EL (cell line): ENCODE results near the gene DDX1.

Source experiments
- DNase-seq: peaks from one replicate; pipeline ENCODE4 v3.0.0-alpha.2; 2016

Gene DDX1

DNA sequence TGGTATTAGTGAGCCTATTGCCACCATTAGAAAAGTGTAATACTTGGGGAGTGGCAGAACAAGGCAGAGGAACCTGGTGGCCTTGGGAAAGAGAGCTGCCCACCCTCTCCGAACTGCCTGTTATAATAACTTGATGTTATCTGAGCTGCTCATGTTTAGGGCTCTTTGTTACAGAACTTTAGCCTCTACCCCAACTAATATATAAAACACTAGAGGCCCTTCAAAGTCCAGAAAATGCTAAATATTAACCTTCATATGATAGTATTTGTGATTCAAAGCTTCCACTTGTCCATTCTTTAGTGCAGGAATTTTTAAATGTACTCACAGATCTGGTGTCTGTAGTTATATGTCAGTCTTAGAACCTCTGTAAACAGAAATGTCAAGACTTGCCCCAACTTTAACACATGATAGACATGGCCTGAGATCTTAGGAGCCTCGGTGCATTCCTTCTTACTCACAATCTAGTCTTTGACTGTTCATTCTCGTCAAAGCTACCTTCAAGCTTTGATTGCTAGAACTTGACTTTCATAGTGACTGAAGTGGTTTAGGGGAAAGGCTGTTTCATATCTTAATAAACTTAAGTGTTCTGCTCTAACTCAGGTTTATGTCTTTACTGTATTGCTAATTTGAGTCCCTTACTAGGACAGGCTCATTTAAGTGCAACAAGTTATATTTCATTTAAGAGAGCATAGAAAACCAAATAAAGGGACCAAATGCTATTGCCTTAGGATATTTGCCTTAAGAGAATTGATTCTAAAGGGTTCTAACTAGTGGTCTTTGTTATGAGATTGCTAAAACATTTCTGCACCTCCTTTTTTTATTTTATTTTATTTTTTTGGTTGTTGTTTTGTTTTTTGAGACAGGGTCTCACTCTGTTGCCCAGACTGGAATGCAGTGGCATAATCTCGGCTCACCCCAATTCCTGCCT, 41.6 kb downstream of the DDX1 start:
- DNase-seq, result no peak

DNA sequence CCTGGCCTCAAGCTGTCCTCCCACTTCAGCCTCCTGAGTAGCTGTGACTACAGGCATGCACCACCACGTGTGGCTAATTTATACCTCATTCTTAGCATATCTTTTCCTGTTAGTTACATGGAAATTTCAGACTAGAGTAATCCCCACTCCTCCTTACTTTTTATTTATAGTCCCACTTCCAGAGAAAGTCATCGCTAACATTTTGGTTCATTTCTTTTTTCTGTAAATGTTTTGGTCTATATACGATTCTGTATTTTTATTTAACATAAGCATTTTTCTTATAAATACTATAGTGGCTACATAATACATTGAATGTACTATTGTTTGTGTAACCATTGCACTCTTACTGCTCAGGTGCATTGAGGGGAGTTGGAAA, 42.3 kb downstream of the DDX1 start:
- no peak for DNase-seq

DNA sequence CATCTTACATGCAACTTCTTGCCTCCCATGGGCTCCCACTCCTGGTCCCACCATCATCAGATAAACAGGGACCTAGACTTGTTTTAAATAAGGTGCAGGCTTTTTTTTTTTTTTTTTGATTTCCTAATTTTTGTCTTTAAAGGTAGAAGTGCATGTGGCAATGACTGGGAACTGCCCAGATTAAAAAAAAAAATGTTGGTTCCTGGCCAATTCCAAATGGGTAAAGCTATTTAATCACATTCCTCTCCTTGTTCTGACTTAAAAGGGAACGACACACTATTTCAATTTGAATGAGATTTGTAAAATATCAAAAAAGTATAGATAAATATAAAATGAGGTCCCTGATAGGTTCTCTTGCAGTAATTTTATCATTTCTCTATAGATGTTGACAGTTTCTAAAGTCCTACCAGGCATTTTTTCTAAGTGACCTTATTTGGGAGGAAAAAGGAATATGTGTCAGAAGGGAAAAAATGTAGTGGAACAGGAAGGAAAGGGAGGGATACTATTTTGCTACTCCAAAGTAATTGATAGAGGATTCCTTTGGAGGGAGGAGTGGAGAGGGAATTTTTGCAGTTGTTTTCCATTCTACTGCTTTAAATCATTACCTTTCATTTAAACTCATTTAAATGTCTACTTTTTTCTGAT, 43.3 kb downstream of the DDX1 start:
- DNase-seq, result peak; percentile 25

DNA sequence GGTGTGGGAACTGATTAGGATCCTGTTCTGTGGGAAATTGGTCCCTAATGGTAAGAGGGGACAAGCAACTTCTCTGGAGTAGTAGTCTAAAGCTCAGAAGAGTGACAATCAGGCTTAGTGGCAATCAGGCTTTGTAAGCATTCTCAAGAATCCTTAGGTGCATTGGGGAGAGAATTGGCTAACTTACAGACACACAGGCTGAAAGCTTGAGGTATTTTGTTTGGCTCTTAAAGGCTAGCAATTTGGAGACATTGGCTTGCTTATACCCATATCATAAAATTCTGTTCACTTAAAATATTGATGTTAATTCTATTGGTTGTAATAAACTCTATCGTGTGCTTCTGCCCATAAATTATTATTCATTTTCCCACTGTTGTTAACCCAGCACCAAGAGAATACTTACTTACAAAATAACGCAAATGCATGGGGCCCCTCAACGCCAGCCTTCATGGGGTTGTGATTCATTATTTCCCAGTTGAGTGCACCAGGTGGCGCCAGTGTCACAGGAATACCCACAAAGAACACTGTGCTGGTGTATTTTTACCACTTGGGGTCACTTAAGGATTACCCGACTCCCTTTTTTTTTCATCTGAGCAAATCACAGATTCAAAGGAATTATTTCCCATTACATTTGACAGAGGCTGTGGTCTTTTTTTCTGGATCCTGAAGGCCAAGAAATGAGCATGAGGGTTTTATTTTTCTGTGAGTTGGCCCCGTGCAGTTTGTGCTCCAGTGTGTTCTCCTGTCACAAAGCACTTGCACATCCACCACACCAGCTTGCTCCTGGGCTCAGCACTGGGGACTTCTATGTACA, 45.5 kb downstream of the DDX1 start:
- DNase-seq, result peak; percentile 67

DNA sequence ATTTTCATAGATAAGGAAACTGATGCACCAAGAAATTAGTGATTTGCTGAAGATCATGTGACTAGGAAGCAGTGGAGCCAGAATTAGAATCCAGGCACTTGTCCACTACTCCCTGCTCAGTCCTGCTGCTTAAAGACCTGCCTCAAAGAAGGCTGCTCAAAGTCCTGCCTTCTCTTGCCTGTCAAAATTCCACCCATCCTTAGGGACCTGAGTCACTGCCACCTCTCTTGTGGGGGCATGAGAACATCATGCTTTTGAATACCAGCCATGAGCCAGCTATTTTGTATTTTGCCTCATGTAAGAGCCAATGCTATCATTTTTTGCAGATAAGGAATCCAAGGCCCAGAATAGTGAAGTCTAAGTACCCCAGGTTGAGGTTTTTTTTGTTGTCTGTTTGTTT, 47.1 kb downstream of the DDX1 start:
- peak; percentile 72 for DNase-seq

DNA sequence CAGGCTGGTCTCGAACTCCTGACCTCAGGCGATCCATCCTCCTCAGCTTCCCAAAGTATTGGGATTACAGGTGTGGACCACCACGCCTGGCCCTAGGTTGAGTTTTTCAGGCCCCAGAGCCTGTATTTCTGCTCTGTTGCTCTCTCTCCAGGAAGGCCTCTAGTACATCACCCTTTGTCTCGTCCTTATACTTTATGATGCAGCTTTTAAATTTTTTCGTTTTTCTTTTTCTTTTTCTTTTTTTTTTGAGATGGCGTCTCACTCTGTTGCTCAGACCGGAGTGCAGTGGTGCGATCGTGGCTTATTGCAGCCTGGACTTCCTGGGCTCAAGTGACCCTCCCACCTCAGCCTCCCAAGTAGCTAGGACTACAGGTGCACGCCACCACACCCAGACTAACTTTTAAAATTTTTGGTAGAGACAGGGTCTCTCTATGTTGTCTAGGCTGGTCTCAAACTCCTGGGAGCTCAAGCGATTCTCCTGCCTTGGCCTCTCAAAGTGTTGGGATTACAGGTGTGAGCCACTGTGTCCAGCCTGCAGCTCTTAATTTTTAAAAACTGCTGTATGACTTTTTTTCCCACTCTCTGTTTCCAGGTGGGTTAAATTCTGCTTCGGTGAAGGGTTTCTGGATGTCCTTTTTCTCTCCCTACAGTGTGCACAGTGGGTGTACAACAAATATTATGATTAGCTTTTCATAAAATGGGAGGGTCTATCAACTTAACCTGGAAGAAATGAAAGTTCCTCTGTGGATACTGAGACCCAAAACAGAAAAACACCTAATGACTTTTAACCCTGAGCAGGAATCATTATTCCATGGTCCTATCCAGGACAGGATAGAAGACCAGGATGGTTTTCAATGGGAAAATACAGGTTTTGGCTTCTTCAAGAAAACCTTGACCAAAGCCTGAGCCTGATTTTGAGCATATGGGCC, 47.9 kb downstream of the DDX1 start:
- no peak for DNase-seq

DNA sequence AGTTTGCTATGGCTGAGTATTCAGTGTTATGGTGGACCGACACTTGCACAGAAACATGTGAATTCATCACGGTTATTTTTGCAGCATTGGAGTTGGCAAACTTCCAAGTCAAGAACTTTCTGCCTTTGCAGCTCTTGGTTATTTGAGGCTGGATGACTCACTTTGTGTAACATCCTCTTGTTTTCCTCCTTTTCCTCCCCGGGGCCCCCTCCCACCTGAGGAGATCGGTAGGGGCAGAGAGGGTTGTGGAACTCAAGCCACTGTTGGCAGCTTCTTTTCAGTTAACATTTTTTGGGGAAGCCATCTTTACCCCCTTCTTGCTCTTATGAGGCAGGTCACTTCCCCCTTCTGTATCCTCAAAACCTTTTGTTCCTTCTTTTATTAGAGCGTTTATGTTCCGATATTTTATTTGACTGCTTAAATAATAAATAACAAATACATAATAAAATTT, 48.6 kb downstream of the DDX1 start:
- peak; percentile 63 for DNase-seq

DNA sequence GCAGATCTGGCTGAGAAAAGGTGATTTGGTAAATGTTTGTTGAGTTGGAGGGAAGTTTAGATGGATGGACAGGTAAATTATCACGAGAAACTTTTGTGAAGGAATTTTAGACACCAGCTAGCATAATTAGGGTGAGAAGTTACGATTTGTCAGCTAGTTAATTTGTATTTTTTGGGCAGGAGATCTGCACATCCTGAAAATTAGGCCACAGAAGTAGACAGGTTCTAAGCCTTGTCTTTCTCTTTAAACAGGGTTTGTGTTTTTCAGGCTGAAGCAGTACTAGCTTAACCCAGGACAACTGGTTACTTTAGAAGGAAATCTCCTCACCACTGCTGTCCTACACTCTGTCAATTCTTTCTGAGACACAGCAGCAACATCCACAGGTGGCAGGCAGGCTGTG, 49.1 kb downstream of the DDX1 start:
- no peak for DNase-seq

DNA sequence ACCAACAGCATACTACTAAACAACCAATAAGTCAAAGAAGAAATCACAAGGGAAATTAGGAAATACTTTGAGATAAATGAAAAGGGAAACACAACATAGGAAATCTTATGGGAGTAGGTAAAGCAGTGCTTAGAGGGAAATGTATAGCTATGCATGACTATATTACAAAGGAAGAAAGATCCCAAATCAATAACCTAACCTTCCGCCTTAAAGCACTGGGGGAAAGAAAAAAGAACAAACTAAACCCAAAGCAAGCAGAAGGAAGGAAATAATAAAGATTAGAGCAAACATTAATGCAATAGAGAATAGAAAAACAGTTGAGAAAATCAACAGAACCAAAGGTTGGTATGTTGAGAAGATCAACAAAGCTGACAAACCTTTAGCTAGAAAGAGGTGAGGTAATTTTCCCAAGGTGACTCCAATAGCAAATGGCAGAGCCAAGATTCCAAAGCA, 49.9 kb downstream of the DDX1 start:
- DNase-seq, result no peak

DNA sequence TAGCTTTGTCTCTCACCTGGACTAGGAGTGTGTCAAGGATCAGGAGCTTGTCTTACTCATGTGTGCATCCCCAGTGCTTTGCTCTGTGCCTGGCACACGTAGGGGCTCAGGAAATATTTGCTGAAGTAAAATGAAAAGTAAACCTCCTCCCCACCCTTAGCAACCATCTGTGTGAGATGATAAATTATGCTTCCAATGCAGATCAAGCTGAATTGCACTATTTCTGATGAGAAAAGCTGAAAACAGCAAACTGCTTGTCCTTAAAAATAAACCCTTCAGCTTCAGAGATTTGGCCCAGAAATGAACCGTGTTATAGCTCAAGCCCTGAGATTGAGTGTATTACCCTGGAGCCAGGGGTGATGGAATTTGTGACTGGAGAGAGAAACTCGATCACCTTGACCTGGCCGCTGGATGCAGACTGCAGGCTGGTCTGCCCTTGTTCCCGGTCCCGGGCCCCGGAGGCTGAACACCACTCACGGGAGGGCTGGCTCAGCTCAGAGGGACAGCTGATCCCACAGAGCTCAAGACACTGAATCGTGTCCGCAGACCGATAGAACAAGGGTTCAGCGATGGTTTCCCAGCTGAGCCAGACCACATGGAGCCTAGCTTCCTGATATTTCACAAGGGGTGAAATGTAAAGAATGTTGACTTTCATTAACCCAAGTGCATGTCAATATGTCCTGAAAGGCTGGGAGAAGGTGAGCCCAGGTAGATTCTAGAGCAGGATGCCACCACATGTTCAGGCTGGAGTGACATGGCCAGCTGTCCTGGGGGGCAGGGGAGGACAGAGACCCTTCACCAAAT, 50.5 kb downstream of the DDX1 start:
- DNase-seq, result no peak

DNA sequence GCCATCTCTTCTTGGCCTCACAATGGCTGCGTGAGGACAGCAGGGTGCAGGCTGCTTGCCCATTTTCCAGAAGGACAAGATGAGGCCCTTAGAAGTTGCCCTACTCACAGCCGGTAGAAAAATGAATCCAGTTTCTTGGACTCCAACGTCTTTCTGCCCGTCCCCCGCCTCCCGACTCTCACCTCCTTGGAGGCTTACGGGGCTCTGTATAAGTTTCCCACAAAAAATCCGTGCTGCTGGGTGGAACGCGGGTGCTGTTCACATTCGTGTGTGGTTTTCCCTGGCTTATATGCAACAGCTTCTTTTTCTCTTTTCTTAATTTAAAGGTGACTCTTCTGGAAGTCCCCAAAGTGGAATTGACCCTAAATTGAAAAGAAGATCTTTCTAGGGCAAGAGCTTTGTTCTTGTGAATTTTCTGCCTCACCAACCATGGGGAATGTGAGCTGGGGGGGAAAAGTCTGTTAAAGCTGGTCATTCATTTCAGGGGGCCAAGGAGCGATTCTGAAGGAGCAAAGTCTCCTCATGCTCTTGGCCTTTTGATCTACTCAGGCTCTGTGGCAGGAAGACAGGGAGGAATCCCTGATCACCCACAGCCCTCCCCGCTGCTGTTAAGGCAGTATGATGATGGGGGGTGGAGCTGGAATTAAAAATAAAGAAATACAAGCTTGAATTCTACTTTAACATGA, 51.3 kb downstream of the DDX1 start:
- no peak for DNase-seq

DNA sequence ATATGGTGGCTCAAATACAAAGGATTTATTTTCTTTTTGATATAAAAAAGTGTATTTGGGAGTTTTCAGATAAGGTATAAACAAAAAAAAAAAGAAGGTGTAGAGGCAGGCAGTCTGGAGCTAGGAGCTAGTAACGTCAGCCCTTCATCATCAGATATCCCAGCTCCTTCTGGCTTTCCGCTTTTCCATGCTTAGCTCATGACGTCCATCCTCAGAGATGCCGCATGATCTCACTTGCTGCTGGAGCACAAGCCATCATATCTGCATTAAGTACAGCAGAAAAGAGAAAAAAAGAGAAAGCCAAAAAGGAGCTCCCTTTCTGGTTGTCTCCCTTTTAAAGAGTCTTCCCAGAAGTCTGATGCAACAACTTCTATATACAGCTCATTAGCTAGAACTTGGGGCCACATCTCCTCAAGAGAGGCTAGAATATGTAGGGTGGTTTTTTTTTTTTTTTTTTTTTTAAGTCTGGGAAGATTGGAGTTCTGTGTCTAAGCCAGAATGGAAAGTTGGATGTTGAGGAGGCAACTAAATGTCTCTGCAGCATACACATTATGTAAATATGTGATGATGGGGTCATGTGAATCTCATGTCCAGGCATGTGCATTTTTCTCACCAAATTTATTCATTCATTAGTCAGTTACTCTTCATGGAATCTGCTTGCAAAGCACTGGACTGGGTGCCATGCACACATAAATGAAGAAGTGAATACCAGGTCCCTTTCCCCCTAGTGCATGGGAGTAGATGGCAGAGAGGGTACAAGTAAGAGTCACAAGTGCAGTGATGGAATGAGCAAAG, 52.3 kb downstream of the DDX1 start:
- no peak for DNase-seq

DNA sequence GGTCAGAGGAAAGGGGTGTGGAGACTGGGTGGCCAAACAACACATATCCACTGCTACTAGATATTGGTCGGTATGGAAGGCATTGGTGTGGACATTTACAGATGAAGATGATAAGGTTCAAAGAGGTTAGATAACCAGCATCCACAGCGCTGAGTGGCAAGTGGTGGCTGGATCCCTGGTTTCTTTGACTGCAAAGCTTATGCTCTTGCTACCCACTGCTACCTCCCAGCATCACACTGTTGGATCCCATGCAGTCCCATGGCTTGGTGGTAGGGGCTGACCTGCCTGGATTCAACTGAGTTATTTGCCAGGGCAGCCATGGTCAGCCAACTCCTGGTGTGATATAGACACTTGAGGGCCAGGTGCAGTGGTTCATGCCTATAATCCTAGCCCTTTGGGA, 53.6 kb downstream of the DDX1 start:
- DNase-seq, result no peak

DNA sequence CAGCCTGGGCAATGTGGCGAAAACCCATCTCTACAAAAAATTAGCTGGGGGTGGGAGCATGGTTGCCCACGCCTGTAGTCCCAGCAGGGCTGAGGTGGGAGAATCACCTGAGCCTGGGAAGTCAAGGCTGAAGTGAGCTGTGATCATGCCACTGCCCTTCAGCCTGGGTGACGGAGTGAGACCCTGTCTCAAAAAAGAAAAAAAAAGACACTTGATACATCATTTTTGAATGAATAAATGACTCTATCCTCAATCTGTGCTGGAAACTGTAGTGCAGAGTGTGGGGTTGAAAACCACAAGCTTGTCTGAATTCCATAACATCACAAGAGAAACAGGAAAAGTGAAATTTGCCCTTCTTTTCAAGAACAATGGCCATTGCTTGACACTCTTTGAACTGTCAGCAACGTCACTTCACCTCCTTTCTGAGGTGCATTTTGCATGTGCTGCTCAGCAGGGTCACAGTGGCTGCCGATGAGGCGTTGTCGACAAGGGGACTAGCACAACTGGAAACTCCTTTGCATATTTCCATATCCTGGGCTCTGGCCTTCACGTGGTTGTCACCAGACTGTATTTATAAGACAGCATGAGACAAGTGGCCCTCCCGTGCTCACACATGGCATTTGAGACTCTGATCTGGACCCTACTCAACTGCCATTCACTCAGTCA, 54.2 kb downstream of the DDX1 start:
- no peak for DNase-seq

DNA sequence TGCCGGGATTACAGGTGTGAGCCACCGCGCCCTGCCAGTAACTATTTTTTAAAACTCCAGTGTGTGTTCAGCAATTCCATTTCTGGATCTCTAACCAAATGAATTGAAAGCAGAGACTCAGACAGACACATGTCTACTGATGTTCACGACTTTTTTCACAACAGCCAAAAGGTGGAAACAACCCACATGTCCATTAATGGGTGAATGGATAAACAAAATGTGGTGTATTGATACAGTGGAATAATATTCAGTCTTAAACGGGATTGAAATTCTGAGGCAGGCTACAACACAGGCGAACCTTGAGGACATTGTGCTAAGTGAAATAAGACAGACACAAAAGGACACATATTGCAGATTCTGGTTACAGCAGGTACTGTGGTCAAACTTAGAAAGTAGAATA, 55.0 kb downstream of the DDX1 start:
- DNase-seq, result no peak

DNA sequence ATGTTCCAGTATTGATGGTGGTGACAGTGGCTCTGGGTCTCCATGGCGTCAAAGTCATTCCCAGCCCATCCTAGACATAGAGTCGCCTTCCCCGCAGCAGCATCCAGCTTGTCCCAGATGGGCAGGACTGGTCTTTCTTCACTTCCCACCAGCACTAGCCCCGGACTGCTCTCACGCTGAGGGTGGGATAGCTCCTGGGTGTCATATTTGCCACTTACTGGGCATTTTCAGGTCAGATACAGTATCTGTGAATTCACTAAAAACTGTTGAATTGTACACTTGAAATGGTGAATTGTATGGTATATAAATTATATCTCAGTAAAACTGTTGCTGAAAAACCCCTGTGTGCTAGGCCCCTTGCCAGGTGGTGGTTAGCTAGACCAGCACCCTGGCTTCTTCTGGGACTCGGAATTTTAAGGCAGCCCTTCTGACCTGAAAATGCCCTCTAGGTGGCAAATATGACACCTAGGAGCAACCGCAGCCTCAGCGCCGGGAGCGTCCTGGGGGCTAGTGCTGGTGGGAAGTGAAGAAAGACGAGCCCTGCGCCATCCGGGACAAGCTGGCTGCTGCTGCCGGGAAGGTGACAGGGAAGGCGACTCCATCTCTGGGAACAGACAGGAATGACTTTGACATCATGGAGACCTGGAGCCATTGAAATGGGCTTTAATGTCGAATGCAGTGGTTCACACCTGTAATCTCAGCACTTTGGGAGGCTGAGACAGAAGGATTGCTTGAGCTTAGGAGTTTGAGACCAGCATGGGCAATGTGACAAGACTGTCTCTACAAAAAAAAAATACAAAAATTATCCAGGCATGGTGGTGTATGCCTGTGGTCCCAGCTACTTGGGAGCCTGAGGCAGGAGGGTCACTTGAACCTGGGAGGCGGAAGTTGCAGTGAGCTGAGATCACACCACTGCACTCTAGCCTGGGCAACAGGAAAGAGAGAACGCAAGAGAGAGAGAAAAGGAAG, 56.2 kb downstream of the DDX1 start:
- no peak for DNase-seq

DNA sequence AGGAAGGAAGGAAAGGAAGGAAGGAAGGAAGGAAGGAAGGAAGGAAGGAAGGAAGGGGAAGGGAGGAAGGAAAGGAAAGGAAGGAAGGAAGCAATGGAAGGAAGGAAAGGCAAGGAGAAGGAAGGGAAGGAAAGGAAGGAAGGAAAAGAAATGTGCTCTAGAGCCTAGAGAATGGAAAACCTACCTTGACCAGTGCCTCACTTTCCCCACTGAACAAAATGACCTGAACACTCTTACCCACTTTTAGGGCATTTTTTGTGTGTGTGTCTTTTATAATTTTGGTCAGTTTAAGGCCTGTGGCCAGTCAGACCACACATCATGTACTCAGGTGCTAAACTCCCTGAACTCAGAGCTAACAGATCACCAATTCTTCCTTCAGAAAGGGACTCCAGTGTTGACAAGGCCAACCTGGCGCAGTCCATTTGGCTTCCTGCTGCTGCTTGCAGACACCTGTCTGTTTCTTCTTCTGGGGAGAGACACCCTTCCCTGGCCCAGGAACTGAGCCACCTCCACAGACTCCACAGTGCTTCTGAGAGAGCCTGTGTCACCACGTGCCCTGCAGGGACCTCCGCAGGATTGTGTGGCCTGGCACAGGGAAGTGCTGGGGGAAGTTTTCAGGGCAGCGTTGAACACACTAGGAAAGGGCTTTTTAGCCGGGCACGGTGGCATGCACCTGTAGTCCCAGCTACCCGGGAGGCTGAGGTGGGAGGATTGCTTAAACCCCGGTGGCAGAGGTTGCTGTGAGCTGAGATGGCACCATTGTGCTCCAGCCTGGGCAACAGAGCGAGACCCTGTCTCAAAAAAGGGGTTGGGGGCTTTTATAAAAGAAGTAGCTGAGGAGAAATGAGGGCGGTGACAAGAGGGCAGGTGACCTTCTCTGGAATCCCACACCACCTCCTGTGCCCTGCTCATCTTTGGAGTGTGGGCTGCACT, 57.2 kb downstream of the DDX1 start:
- DNase-seq, result no peak
